Psoas muscle (tissue), 8 donors: ENCODE measurements around the gene ILF3. TPM values are rescaled to one million over a fixed set of nuclear protein-coding genes. Genes with fewer than 3 reads are reported as not detected.

ENCODE experiments used
- ATAC-seq, 4 donors: fragments of 200-7000 bp; cut with Tn5 transposase; one replicate each; pipeline ENCODE4 v1.9.1; 2020; ENCODE audit warnings: moderate library complexity in 3 of 4, mild to moderate bottlenecking in 2 of 4
- DNase-seq, 2 donors: peaks; one replicate each; pipeline ENCODE4 v3.0.0-alpha.2; 2020
- H3K27ac ChIP-seq: fragments of 200-600 bp; one replicate; pipeline ENCODE4 v1.8.0; 2022
- H3K27me3 ChIP-seq, 3 donors: fragments of 200-600 bp in 1 of 3; one replicate each; pipeline versions ENCODE4 v1.6.1 to v1.8.0; 2013 to 2022; ENCODE audit warnings: low read length in 2 of 3, mild to moderate bottlenecking in 2 of 3, moderate library complexity in 1 of 3; ENCODE audit not compliant: insufficient read depth in 3 of 3
- H3K36me3 ChIP-seq, 2 donors: fragments of 200-600 bp in 1 of 2; one replicate each; pipeline versions ENCODE4 v1.6.1 to v1.8.0; 2013 to 2022; ENCODE audit warnings: low read depth in 1 of 2, mild to moderate bottlenecking in 1 of 2, moderate library complexity in 1 of 2; ENCODE audit not compliant: insufficient read depth in 1 of 2
- H3K4me1 ChIP-seq: fragments of 200-600 bp; one replicate; pipeline ENCODE4 v1.8.0; 2022
- H3K4me3 ChIP-seq: fragments of 200-600 bp; one replicate; pipeline ENCODE4 v1.8.0; 2022; ENCODE audit warnings: mild to moderate bottlenecking
- H3K9me3 ChIP-seq: fragments of 200-600 bp; one replicate; pipeline ENCODE4 v1.8.0; 2022
- CTCF ChIP-seq: fragments of 200-600 bp; IDR thresholded peaks from one replicate; pipeline ENCODE4 v1.8.0; 2022; ENCODE audit warnings: antibody characterized with exemption
- WGBS, 3 donors: extraction: QIAGEN DNeasy Blood & Tissue Kit; methylation state at CpG; one replicate each; pipeline versions ENCODE4 v1.1.6 to v1.1.7; 2013; 5-methylcytosine and 5-hydroxymethylcytosine counted together
- intact Hi-C, 2 donors: fragments of 100-400 bp; cut with DNase I; formaldehyde crosslinking; loops; one replicate each; pipeline versions ENCODE4 v1.11.0 to v1.14.2; 2022
- long read RNA-seq, 2 donors: library from polyadenylated mRNA; unstranded; transcript quantifications; one replicate each; pipeline ENCODE4 v2.0.0, GENCODE V29; 2021
- polyA plus RNA-seq, 3 donors: library from polyadenylated mRNA; stranded (reverse); fragments of 200-250 nt; gene quantifications; one replicate each; pipeline ENCODE4 v1.2.3, GENCODE V29; 2013
- total RNA-seq, 4 donors: library from RNA; stranded (reverse); fragmentation: NEBNext Ultra II Directional in 2 of 4; extraction: Animal tissue kit (Norgen Biotek cat#: 25700) in 2 of 4; gene quantifications; one replicate each; pipeline versions ENCODE4 v1.2.1 to v1.2.4, GENCODE V29; 2021 to 2023
- donor health status: healthy with polysubstance abuse.
- donor health status: DM: no; HTN: no; CAD: no; lungs with moderate emphysema.
- donor health status: Bipolar disorder and iron deficiency.
- donor health status: healthy.
- donor health status: DM: yes; HTN: yes; CAD: no.
- donor health status: DM: no; HTN: no; CAD: no.
- donor health status: DM: no; HTN: no; CAD: no.
- donor health status: DM: yes; HTN: yes; CAD: no.

The ILF3 gene
- total RNA-seq (100 to 1,000 TPM; 112 to 189 (median 157) TPM), polyA plus RNA-seq (100 to 1,000 TPM in 2 of 3 donors, 10 to 100 TPM in 1; 70.6 to 148 (median 139) TPM)
- long read RNA-seq, donor 1, full-length matches to known transcripts = 18 of 122 reads
- long read RNA-seq, donor 1, partial matches to known transcripts = 32 of 122 reads
- long read RNA-seq, donor 1, other reads (novel, unspliced or antisense) = 72 of 122 reads
- long read RNA-seq, donor 2, full-length matches to known transcripts = 34 of 174 reads
- long read RNA-seq, donor 2, partial matches to known transcripts = 108 of 174 reads
- long read RNA-seq, donor 2, other reads (novel, unspliced or antisense) = 32 of 174 reads

DNA sequence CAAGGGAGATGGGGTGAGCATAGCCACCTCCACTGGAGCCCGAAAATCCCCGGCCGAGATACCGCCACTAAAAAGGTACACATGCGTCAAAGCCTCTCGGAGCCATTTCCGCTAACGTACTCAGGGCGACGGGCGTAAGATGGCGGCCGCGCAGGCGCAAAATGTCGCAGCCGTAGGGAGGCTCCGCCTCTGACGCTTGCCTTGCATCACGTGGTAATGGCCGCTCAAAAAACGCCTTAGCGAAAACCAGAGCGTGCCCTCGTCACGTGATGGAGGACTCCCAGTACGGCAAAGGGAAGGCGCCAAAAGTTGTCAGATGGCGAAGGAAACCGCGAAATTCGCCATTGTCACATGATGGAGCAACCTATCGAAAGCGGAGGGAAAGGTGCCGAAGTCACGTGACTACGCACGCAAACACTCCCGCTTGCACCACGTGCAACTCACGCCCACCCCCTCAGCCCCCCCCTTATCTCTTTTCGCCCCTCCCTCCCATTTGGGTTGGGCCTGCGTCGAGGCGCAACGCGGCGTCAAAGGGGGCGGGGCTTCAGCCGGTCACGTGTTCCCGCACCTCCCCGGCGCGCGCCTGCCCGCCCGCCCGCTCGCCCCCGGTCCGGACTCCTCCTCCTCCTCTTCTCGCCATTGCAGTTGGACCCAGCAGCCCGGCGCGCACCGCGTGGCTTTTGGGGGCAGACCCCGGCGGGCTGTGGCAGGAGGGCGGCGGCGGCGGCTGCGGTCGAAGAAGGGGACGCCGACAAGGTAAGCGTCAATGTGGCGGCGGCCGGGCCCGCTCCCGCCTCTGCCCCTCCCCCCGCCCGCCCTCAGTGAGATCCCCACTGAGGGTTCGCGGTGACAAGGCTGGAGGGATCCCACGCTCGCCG, at the start of gene ILF3:
ILF3 (plus strand) TSS at position 615 of the 878 bp plus-strand sequence. CDS start 16,260 bp downstream, outside the sequence.
- Histone ChIP-seq H3K9me3 (no peaks in the 10 kb centered on the region), H3K27ac (peak within 1 kb of the TSS; percentile 99), H3K27me3 (no peaks in the 10 kb centered on the region), H3K4me3 (peak within 1 kb of the TSS; percentile 99), H3K36me3 (peaks cover 2 to 16% of the 10 kb centered on the region in 2 donors), H3K4me1 (peaks cover 47% of the 10 kb centered on the region)
- ATAC-seq = peak; percentile 89 to 93 (median 90)
- peak; percentile 100 for DNase-seq
- 0 to 1% (median 0%) methylated on average over 49 to 91 of the region's 91 CpGs for WGBS, 3 donors
- intact Hi-C loops = loop anchor here in 1 of 2 donors (10.0 kb wide), 1 partner anchor 249 kb away; the partner anchor contains the start of gene CDC37
- TF ChIP-seq CTCF = no peak

- intact Hi-C loops = no loop called here
- peak in 1 of 2 donors; percentile 57 for DNase-seq
- ATAC-seq = no peak
Observed at GRCh38 chr19:10604460-10604980, 49.6 kb upstream of the ILF3 start.

DNA sequence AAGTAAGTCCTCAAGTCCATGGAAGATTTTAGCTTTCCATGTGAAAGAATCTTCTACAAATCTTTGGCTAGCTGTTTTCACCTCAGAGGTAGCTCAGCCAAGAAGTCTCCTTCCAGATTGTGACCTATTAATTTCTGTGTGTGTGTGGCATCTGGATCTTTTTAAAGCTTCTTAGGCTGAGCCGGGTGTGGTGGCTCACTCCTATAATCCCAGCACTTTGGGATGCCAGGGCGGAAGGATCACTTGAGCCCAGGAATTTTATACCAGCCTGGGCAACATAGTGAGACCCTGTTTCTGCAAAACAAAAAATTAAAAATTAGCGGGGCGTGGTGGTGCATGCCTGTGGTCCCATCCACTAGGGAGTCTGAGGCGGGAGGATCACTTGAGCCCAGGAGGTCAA, 42.2 kb upstream of the ILF3 start:
- Histone ChIP-seq H3K4me1 (peaks cover 35% of the 10 kb centered on the region), H3K27ac (peak overlapping the region; percentile 77), H3K27me3 (no peaks in the 10 kb centered on the region), H3K9me3 (no peaks in the 10 kb centered on the region), H3K4me3 (no peak overlapping the region), H3K36me3 (no peaks in the 10 kb centered on the region)
- no peak for DNase-seq
- no peak for TF ChIP-seq CTCF
- WGBS, 3 donors = 66 to 84% (median 68%) methylated on average over 5 of the region's 5 CpGs
- intact Hi-C loops = no loop called here
- ATAC-seq = no peak

More at GRCh38 chr19:10604460-10604980, 49.6 kb upstream of the ILF3 start:
- H3K4me3 ChIP-seq = peak overlapping the region; percentile 100
- no peak for TF ChIP-seq CTCF
- H3K4me1 ChIP-seq = peaks cover 16% of the 10 kb centered on the region
- H3K9me3 ChIP-seq = no peaks in the 10 kb centered on the region
- 77 to 89% (median 83%) methylated on average over 9 of the region's 9 CpGs for WGBS, 3 donors
- no peaks in the 10 kb centered on the region for H3K36me3 ChIP-seq
- H3K27me3 ChIP-seq = no peaks in the 10 kb centered on the region
- H3K27ac ChIP-seq = peak overlapping the region; percentile 81

DNA sequence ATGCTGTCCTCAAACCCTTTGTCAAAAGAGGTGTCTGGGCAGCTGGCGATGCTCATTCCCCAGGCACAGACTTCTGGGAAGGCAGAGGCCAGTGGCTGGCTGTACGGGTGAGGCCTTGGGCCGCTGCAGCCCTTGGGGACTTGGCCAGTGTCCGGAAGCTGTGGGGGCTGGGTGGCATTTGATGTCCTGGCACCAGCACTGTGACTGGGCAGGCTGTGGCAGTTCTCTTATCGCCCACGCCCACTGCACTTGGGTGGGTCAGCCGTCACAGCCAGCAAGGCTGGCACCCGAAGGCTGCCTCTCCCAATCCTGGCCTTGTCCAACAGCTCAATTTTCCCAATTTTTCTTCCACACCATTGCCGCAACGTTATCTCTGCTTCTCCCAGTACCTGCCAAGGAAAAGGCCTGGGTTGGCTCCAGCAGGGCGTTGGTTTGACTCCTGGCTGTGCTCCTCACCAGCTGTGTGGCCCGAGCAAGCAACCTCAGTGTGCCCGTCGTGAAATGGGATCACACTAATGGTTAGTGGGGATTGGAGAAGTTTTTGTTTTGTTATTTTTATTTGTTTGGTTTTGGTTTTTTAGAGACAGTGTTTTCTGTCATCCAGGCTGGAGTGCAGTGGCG, 41.5 kb upstream of the ILF3 start:
- intact Hi-C loops = no loop called here
- peak overlapping the region; percentile 29 for H3K4me3 ChIP-seq
- 15 to 28% (median 16%) methylated on average over 15 of the region's 15 CpGs for WGBS, 3 donors
- ATAC-seq (peak; percentile 94 to 98 (median 96)), DNase-seq (peak; percentile 76 to 92)
- H3K9me3 ChIP-seq = no peaks in the 10 kb centered on the region
- H3K27ac ChIP-seq = peak overlapping the region; percentile 77
- no peaks in the 10 kb centered on the region for H3K27me3 ChIP-seq
- peaks cover 36% of the 10 kb centered on the region for H3K4me1 ChIP-seq
- TF ChIP-seq CTCF = no peak
- no peaks in the 10 kb centered on the region for H3K36me3 ChIP-seq
